ENCODE results near the gene TKTL2. TPM values are rescaled to one million over a fixed set of nuclear protein-coding genes. Genes with fewer than 3 reads are reported as not detected.

Gene TKTL2
- total and polyA plus RNA-seq, 2 experiments from 2014 or later: 0.07 TPM; not detected in 1

- H3K79me2 ChIP-seq (replicated peaks; ENCODE audit: insufficient read depth): peaks cover 99% of the 10 kb centered on the region
- DNase-seq (ENCODE audit: low spot score) (no peak), ATAC-seq (no peak)
- peaks cover 24% of the 10 kb centered on the region for H3K36me3 Mint-ChIP-seq (ENCODE audit: low read depth)
- TF ChIP-seq EZH2 (IDR thresholded peaks at IDR 0.05; ENCODE audit: low read depth, unreplicated experiment): no peak
- TF ChIP-seq EZH2phosphoT487 (IDR thresholded peaks at IDR 0.05; ENCODE audit: unreplicated experiment): no peak
- TF ChIP-seq ETS1 (IDR thresholded peaks at IDR 0.05): no peak
- no peak for TF ChIP-seq ZNF331 (CRISPR knock-in tag; IDR thresholded peaks at IDR 0.05; ENCODE audit: low read depth)
- no peak for TF ChIP-seq POLR2AphosphoS5 (IDR thresholded peaks at IDR 0.05; ENCODE audit: low read depth)
- no peak for TF ChIP-seq ZNF114 (CRISPR knock-in tag; IDR thresholded peaks at IDR 0.05)
- no peak for TF ChIP-seq STAT1 (IDR thresholded peaks at IDR 0.05; ENCODE audit: unreplicated experiment)
- no peak for TF ChIP-seq CREB1 (CRISPR knock-in tag; IDR thresholded peaks at IDR 0.05; ENCODE audit: low read depth)
- no peak for TF ChIP-seq JUNB (IDR thresholded peaks at IDR 0.05; ENCODE audit: unreplicated experiment)
- no peak for TF ChIP-seq NANOG (IDR thresholded peaks at IDR 0.05; ENCODE audit: borderline replicate concordance)
- TF ChIP-seq ZNF462 (CRISPR knock-in tag; IDR thresholded peaks at IDR 0.05): no peak
- TF ChIP-seq REST (IDR thresholded peaks at IDR 0.05; ENCODE audit: unreplicated experiment): no peak
- H3K27ac Mint-ChIP-seq: peak overlapping the region; percentile 36; the same call in 1 of the 2 replicates
- H3K4me1 ChIP-seq (ENCODE audit: insufficient read depth): 0 out of 2 replicates have a peak, but pooled peaks cover 10% of the 10 kb centered on the region
- no peaks in the 10 kb centered on the region for H3K27me3 ChIP-seq (ENCODE audit: insufficient read depth)
- no peak overlapping the region for H3K4me3 Mint-ChIP-seq
- H3K9me3 Mint-ChIP-seq: no peaks in the 10 kb centered on the region
- no peak overlapping the region for H3K4me2 ChIP-seq
- H2AFZ ChIP-seq: no peak overlapping the region
- H4K20me1 ChIP-seq (replicated peaks; ENCODE audit: insufficient read depth): peaks cover 18% of the 10 kb centered on the region; the same call in 1 of the 2 replicates
- peaks cover 7% of the 10 kb centered on the region; the same call in 1 of the 2 replicates for H3K36me3 ChIP-seq (ENCODE audit: insufficient read depth)
- peaks cover 23% of the 10 kb centered on the region for H3K4me1 Mint-ChIP-seq
- no peaks in the 10 kb centered on the region for H3K27me3 Mint-ChIP-seq (ENCODE audit: insufficient read depth, low read depth, poor library complexity)
- H3K4me3 ChIP-seq: no peak overlapping the region
- no peak overlapping the region for H3K27ac ChIP-seq (ENCODE audit: low read depth)
- no peaks in the 10 kb centered on the region for H3K9me2 ChIP-seq (ENCODE audit: insufficient read depth)
- no peaks in the 10 kb centered on the region for H3F3A ChIP-seq (replicated peaks; ENCODE audit: low read depth)
Observed at GRCh38 chr4:163505374-163505773, 31.8 kb upstream of the TKTL2 start.
